ENCODE measurements around the gene AKAP12. TPM values are rescaled to one million over a fixed set of nuclear protein-coding genes. Genes with fewer than 3 reads are reported as not detected.
A peak's percentile ranks its signal among the peaks of the same experiment; 100 is the strongest.

The AKAP12 gene
- polyA plus RNA-seq, 1 donor (not counting 4 experiments of a cell fraction or from before 2014, with no cell fraction given), result 0.56 TPM

GRCh38 chr6:151280859-151281258 is 41.1 kb downstream of the AKAP12 start:
- no peak for FAIRE-seq
- no peak for DNase-seq (ENCODE audit: low read depth, low spot score)
- no peaks in the 10 kb centered on the region for H3K9me3 ChIP-seq (ENCODE audit: control insufficient read depth, low read depth, low read length)
- H3K79me2 ChIP-seq (ENCODE audit: control insufficient read depth, insufficient read depth, low read length), result no peaks in the 10 kb centered on the region
- no peak overlapping the region for H3K4me2 ChIP-seq (ENCODE audit: control insufficient read depth, extremely low read depth, insufficient read depth, low read depth, low read length)
- no peak overlapping the region for H2AFZ ChIP-seq (ENCODE audit: control insufficient read depth, low read length)
- TF ChIP-seq EZH2 (IDR thresholded peaks at IDR 0.05; ENCODE audit: low read length), result no peak
- no peak for TF ChIP-seq CTCF (optimal IDR thresholded peaks at IDR 0.05 in 1 of 3, IDR thresholded peaks at IDR 0.05 in 1 of 3, conservative IDR thresholded peaks at IDR 0.05 in 1 of 3; ENCODE audit: extremely low read depth in 1 of 3, insufficient read depth in 2 of 3, low read length in 3 of 3)
- no peak overlapping the region for H3K27ac ChIP-seq (ENCODE audit: control insufficient read depth, insufficient read depth, low read length)
- H3K27me3 ChIP-seq (ENCODE audit: control insufficient read depth, extremely low read depth, insufficient read depth, low read length), result no peaks in the 10 kb centered on the region
- no peak overlapping the region for H3K4me3 ChIP-seq (ENCODE audit: control insufficient read depth in 2 of 3, extremely low read depth in 1 of 3, insufficient read depth in 2 of 3, low read depth in 1 of 3, low read length in 3 of 3)
- no peaks in the 10 kb centered on the region for H3K36me3 ChIP-seq (ENCODE audit: control insufficient read depth in 2 of 2, extremely low read depth in 1 of 2, insufficient read depth in 2 of 2, low read length in 2 of 2)
- no peaks in the 10 kb centered on the region for H4K20me1 ChIP-seq (ENCODE audit: control insufficient read depth, extremely low read depth, insufficient read depth, low read length)
- H3K4me1 ChIP-seq (ENCODE audit: control insufficient read depth, extremely low read depth, insufficient read depth, low read length), result peaks cover 6% of the 10 kb centered on the region
- H3K9me1 ChIP-seq (ENCODE audit: control insufficient read depth, extremely low read depth, insufficient read depth, low read length), result no peaks in the 10 kb centered on the region
- H3K9ac ChIP-seq (ENCODE audit: control insufficient read depth, extremely low read depth, insufficient read depth, low read length), result no peak overlapping the region
- dilution Hi-C loops (cut with MboI; ENCODE audit: extremely low pct_ligation_motif_present, low sequenced_read_pairs), result no loop called here

- H4K20me1 ChIP-seq (ENCODE audit: control insufficient read depth, extremely low read depth, insufficient read depth, low read length), result no peaks in the 10 kb centered on the region
- TF ChIP-seq CTCF (optimal IDR thresholded peaks at IDR 0.05 in 1 of 3, IDR thresholded peaks at IDR 0.05 in 1 of 3, conservative IDR thresholded peaks at IDR 0.05 in 1 of 3; ENCODE audit: extremely low read depth in 1 of 3, insufficient read depth in 2 of 3, low read length in 3 of 3) (no peak), EZH2 (IDR thresholded peaks at IDR 0.05; ENCODE audit: low read length) (no peak)
- dilution Hi-C loops (cut with MboI; ENCODE audit: extremely low pct_ligation_motif_present, low sequenced_read_pairs), result no loop called here
- H3K4me1 ChIP-seq (ENCODE audit: control insufficient read depth, extremely low read depth, insufficient read depth, low read length), result peaks cover 6% of the 10 kb centered on the region
- no peaks in the 10 kb centered on the region for H3K27me3 ChIP-seq (ENCODE audit: control insufficient read depth, extremely low read depth, insufficient read depth, low read length)
- H3K27ac ChIP-seq (ENCODE audit: control insufficient read depth, insufficient read depth, low read length), result no peak overlapping the region
- no peak overlapping the region for H2AFZ ChIP-seq (ENCODE audit: control insufficient read depth, low read length)
- no peak overlapping the region for H3K4me2 ChIP-seq (ENCODE audit: control insufficient read depth, extremely low read depth, insufficient read depth, low read depth, low read length)
- FAIRE-seq (peak; percentile 91), DNase-seq (ENCODE audit: low read depth, low spot score) (peak; percentile 50)
- no peaks in the 10 kb centered on the region for H3K9me3 ChIP-seq (ENCODE audit: control insufficient read depth, low read depth, low read length)
- H3K9ac ChIP-seq (ENCODE audit: control insufficient read depth, extremely low read depth, insufficient read depth, low read length), result no peak overlapping the region
- H3K4me3 ChIP-seq (ENCODE audit: control insufficient read depth in 2 of 3, extremely low read depth in 1 of 3, insufficient read depth in 2 of 3, low read depth in 1 of 3, low read length in 3 of 3), result no peak overlapping the region
- no peaks in the 10 kb centered on the region for H3K9me1 ChIP-seq (ENCODE audit: control insufficient read depth, extremely low read depth, insufficient read depth, low read length)
- H3K36me3 ChIP-seq (ENCODE audit: control insufficient read depth in 2 of 2, extremely low read depth in 1 of 2, insufficient read depth in 2 of 2, low read length in 2 of 2), result no peaks in the 10 kb centered on the region
- H3K79me2 ChIP-seq (ENCODE audit: control insufficient read depth, insufficient read depth, low read length), result no peaks in the 10 kb centered on the region
Observed at GRCh38 chr6:151284012-151284411, 44.2 kb downstream of the AKAP12 start.
